ENCODE data around the gene SCAMP1.

GRCh38 chr5:78323241-78323640 is 37.2 kb upstream of the SCAMP1 start:
- TF ChIP-seq, protein P1, sequence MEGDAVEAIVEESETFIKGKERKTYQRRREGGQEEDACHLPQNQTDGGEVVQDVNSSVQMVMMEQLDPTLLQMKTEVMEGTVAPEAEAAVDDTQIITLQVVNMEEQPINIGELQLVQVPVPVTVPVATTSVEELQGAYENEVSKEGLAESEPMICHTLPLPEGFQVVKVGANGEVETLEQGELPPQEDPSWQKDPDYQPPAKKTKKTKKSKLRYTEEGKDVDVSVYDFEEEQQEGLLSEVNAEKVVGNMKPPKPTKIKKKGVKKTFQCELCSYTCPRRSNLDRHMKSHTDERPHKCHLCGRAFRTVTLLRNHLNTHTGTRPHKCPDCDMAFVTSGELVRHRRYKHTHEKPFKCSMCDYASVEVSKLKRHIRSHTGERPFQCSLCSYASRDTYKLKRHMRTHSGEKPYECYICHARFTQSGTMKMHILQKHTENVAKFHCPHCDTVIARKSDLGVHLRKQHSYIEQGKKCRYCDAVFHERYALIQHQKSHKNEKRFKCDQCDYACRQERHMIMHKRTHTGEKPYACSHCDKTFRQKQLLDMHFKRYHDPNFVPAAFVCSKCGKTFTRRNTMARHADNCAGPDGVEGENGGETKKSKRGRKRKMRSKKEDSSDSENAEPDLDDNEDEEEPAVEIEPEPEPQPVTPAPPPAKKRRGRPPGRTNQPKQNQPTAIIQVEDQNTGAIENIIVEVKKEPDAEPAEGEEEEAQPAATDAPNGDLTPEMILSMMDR (tag by site-specific recombination; IDR thresholded peaks at IDR 0.05) = no peak
- TF ChIP-seq, protein P2, sequence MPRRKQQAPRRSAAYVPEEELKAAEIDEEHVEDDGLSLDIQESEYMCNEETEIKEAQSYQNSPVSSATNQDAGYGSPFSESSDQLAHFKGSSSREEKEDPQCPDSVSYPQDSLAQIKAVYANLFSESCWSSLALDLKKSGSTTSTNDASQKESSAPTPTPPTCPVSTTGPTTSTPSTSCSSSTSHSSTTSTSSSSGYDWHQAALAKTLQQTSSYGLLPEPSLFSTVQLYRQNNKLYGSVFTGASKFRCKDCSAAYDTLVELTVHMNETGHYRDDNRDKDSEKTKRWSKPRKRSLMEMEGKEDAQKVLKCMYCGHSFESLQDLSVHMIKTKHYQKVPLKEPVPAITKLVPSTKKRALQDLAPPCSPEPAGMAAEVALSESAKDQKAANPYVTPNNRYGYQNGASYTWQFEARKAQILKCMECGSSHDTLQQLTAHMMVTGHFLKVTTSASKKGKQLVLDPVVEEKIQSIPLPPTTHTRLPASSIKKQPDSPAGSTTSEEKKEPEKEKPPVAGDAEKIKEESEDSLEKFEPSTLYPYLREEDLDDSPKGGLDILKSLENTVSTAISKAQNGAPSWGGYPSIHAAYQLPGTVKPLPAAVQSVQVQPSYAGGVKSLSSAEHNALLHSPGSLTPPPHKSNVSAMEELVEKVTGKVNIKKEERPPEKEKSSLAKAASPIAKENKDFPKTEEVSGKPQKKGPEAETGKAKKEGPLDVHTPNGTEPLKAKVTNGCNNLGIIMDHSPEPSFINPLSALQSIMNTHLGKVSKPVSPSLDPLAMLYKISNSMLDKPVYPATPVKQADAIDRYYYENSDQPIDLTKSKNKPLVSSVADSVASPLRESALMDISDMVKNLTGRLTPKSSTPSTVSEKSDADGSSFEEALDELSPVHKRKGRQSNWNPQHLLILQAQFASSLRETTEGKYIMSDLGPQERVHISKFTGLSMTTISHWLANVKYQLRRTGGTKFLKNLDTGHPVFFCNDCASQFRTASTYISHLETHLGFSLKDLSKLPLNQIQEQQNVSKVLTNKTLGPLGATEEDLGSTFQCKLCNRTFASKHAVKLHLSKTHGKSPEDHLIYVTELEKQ (tag by site-specific recombination; IDR thresholded peaks at IDR 0.05; ENCODE audit: borderline replicate concordance) = no peak
- TF ChIP-seq ZNF544 (tag by site-specific recombination; IDR thresholded peaks at IDR 0.05) (no peak), SP3 (tag by site-specific recombination; IDR thresholded peaks at IDR 0.05) (no peak), TCF7L2 (IDR thresholded peaks at IDR 0.05; ENCODE audit: borderline replicate concordance, low read depth, low read length) (no peak), RBAK (tag by site-specific recombination; IDR thresholded peaks at IDR 0.05) (no peak), ZNF514 (tag by site-specific recombination; IDR thresholded peaks at IDR 0.05) (no peak)
